Activated CD4-positive, alpha-beta T cell treated with anti-CD3 and anti-CD28 coated beads, Interleukin-2, amount 10 ng/mL, durations not matched to agents 7 days and 5 days (primary cell): ENCODE data around the gene KCNJ10. TPM values are rescaled to one million over a fixed set of nuclear protein-coding genes. Genes with fewer than 3 reads are reported as not detected.

Source experiments
- CTCF ChIA-PET: fragments of 350-600 bp; sonication (Branson Sonifier 250); formaldehyde crosslinking; loops from one replicate; lab custom pipeline; 2021; ENCODE audit warnings: antibody characterized with exemption; lab: Charles Lee
- POLR2A ChIA-PET: fragments of 350-600 bp; sonication (Branson Sonifier 250); formaldehyde crosslinking; loops from one replicate; lab custom pipeline; 2021; ENCODE audit warnings: antibody characterized with exemption; lab: Charles Lee
- DNase-seq: peaks from one replicate; pipeline ENCODE4 v3.0.0-alpha.2; 2020
- H3K27ac Mint-ChIP-seq: one replicate; pipeline ENCODE4 v1.8.0; 2021; ENCODE audit warnings: mild to moderate bottlenecking, moderate library complexity, mixed read lengths
- H3K27me3 Mint-ChIP-seq: one replicate; pipeline ENCODE4 v1.8.0; 2021; ENCODE audit warnings: mixed read lengths
- H3K36me3 Mint-ChIP-seq: one replicate; pipeline ENCODE4 v1.8.0; 2021; ENCODE audit warnings: low read depth, mixed read lengths
- H3K4me1 Mint-ChIP-seq: one replicate; pipeline ENCODE4 v1.8.0; 2021; ENCODE audit warnings: mixed read lengths
- H3K4me3 Mint-ChIP-seq: one replicate; pipeline ENCODE4 v1.8.0; 2021; ENCODE audit warnings: mild to moderate bottlenecking, moderate library complexity, mixed read lengths
- H3K9me3 Mint-ChIP-seq: one replicate; pipeline ENCODE4 v1.8.0; 2021; ENCODE audit warnings: mixed read lengths
- total RNA-seq, 2 experiments: library from RNA; stranded (reverse); gene quantifications; one replicate each; pipeline ENCODE4 v1.2.3, GENCODE V29; 2021

KCNJ10 gene
- total RNA-seq, 2 experiments from 2014 or later, result not detected

DNA sequence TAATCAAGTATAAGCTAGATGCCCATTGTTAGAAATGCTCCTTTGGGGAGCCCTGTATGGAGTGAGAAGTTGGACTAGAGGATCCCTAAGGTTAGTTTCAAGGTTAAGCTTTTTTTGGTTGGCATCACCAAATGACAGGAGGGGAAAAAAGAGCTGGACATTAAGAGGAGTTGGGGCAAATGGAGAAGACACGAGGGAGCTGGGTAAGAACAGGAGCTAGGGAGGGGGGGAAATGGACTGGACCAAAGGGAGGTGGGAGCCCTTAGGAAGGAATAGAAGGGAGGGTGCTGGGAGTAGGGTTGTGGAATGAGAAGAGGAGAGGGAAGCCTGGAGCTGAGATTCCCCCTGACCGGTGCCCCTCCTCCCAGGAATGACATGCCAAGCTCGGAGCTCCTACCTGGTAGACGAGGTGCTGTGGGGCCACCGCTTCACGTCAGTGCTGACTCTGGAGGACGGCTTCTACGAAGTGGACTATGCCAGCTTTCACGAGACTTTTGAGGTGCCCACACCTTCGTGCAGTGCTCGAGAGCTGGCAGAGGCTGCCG, 17.2 kb upstream of the KCNJ10 start:
- ChIA-PET CTCF (interaction anchor here (0.8 to 5.8 kb wide), 9 partner anchors 10 to 289 kb away, joined by 3 to 42 read pairs (median 6); partner anchors contain the start of genes IGSF8 and KCNJ10), POLR2A (no interaction called here)
- no peaks in the 10 kb centered on the region for H3K9me3 Mint-ChIP-seq
- DNase-seq, result no peak
- peaks cover 10% of the 10 kb centered on the region for H3K27me3 Mint-ChIP-seq
- no peak overlapping the region for H3K27ac Mint-ChIP-seq
- no peak overlapping the region for H3K4me3 Mint-ChIP-seq
- H3K36me3 Mint-ChIP-seq, result peaks cover 10% of the 10 kb centered on the region
- peaks cover 13% of the 10 kb centered on the region for H3K4me1 Mint-ChIP-seq

DNA sequence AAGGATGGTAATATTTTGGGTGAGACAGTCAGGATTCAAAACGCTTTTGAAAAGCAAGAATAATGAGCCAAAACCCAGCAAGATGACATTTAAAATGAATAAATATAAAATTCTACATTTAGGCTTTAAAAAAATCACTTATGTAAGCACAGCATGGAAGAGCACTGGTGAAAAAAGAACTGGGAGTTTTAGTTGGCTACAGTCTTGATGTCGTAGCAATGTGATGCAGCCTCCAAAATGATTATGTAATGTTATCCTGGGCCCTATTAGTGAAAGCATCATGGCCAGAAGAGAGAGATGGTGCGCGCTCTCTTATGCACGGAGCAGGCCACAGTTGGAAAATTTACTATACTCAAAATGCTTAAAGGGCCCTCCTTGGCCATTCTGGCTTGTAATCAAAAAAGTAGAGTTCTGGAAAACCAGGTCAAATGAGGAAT, 16.5 kb upstream of the KCNJ10 start:
- H3K27me3 Mint-ChIP-seq, result peaks cover 15% of the 10 kb centered on the region
- no peaks in the 10 kb centered on the region for H3K9me3 Mint-ChIP-seq
- ChIA-PET POLR2A (no interaction called here), CTCF (interaction anchor here (0.8 to 5.8 kb wide), 13 partner anchors 9 to 291 kb away, joined by 3 to 42 read pairs (median 6); partner anchors contain the start of genes IGSF8 and KCNJ10)
- H3K4me1 Mint-ChIP-seq, result peaks cover 13% of the 10 kb centered on the region
- peaks cover 8% of the 10 kb centered on the region for H3K36me3 Mint-ChIP-seq
- H3K4me3 Mint-ChIP-seq, result no peak overlapping the region
- H3K27ac Mint-ChIP-seq, result no peak overlapping the region
- no peak for DNase-seq

DNA sequence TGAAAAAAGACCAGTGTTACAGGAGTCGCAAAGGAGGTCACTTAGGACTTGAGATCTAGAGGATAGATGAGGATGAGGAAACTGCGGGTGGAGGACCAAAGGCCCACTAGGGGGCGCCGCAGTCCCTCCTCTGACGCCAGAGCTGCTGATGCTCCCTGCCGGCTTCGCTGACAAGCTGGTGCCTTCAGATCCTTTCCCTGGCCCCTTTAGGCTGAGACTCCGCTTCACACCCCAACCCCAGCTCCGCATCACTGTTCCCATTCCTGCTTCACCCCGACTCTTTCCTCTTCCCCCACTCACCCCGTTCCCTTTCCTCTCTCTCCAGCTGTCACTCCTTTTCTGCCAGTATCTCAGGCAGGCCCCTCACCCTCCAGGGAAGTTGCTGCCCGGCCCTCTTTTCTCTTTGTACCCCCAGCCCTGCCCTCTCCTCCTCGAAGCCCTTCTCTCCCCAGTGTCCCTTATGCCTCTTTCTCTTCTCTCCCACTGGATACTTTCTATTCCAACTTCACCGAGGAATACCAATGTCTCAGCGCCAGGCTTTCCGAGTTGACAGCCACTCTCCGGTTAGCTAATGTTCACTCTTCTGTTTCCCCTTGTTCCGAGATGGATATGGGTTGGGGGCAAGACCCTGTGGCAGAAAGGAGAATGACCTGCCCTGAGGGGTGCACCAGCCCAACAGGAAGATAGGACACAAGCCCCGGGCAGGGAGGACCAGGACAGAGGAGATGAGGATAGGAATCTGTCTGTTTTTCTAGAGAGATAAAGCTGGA, 15.9 kb upstream of the KCNJ10 start:
- POLR2A ChIA-PET, result no interaction called here

DNA sequence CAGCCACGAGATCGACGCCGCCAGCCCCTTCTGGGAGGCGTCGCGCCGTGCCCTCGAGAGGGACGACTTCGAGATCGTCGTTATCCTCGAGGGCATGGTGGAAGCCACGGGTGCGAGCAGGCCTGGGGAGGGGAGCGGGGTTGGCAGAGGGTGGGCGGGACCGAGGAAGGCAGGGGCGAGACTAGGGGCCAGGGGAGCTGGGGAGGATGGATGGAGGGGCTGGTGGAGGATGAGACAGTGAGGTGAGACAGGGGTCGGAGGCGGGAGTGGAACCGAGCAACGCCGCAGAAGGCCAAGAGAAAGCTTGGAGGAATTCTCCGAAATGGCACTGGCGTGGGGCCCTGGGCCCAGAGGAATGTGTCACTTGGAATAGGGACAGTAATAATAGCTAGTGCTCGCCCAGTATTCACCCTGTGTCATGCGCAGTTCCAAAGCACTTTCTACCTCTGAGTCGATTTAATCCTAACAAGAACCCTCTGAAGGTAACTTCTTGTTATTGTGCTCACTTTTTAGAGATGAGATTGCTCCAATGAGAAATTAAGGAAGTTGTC, 14.9 kb upstream of the KCNJ10 start:
- DNase-seq, result no peak
- CTCF ChIA-PET, result interaction anchor here (0.6 to 5.8 kb wide), 16 partner anchors 7 to 343 kb away, joined by 3 to 42 read pairs (median 6); partner anchors contain the start of genes IGSF8 and KCNJ10
- Mint-ChIP-seq H3K27me3 (peaks cover 30% of the 10 kb centered on the region), H3K27ac (no peak overlapping the region), H3K4me1 (peaks cover 14% of the 10 kb centered on the region), H3K9me3 (no peaks in the 10 kb centered on the region), H3K36me3 (peaks cover 8% of the 10 kb centered on the region), H3K4me3 (no peak overlapping the region)
- POLR2A ChIA-PET, result no interaction called here

More for the DNA sequence above, 15.9 kb upstream of the KCNJ10 start:
- peaks cover 14% of the 10 kb centered on the region for H3K4me1 Mint-ChIP-seq
- H3K36me3 Mint-ChIP-seq, result peaks cover 8% of the 10 kb centered on the region
- peaks cover 20% of the 10 kb centered on the region for H3K27me3 Mint-ChIP-seq
- no peak overlapping the region for H3K27ac Mint-ChIP-seq
- CTCF ChIA-PET, result interaction anchor here (0.5 to 5.8 kb wide), 21 partner anchors 8 to 779 kb away, joined by 3 to 42 read pairs (median 4); partner anchors contain the start of genes IGSF8 and KCNJ10
- H3K4me3 Mint-ChIP-seq, result no peak overlapping the region
- peak; percentile 79 for DNase-seq
- no peaks in the 10 kb centered on the region for H3K9me3 Mint-ChIP-seq

DNA sequence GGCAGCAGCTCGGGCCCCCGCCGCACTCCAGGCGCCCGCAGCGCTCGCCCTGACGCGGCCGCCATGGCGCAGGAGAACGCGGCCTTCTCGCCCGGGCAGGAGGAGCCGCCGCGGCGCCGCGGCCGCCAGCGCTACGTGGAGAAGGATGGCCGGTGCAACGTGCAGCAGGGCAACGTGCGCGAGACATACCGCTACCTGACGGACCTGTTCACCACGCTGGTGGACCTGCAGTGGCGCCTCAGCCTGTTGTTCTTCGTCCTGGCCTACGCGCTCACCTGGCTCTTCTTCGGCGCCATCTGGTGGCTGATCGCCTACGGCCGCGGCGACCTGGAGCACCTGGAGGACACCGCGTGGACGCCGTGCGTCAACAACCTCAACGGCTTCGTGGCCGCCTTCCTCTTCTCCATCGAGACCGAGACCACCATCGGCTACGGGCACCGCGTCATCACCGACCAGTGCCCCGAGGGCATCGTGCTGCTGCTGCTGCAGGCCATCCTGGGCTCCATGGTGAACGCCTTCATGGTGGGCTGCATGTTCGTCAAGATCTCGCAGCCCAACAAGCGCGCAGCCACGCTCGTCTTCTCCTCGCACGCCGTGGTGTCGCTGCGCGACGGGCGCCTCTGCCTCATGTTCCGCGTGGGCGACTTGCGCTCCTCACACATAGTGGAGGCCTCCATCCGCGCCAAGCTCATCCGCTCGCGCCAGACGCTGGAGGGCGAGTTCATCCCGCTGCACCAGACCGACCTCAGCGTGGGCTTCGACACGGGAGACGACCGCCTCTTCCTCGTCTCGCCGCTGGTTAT, 14.2 kb upstream of the KCNJ10 start:
- peaks cover 36% of the 10 kb centered on the region for H3K27me3 Mint-ChIP-seq
- ChIA-PET POLR2A (no interaction called here), CTCF (interaction anchor here (1.1 to 5.8 kb wide), 8 partner anchors 7 to 168 kb away, joined by 3 to 42 read pairs (median 6); partner anchors contain the start of gene IGSF8)
- no peaks in the 10 kb centered on the region for H3K9me3 Mint-ChIP-seq
- peaks cover 6% of the 10 kb centered on the region for H3K36me3 Mint-ChIP-seq
- peaks cover 14% of the 10 kb centered on the region for H3K4me1 Mint-ChIP-seq
- peak overlapping the region; percentile 14 for H3K4me3 Mint-ChIP-seq
- DNase-seq, result peak; percentile 77
- no peak overlapping the region for H3K27ac Mint-ChIP-seq

DNA sequence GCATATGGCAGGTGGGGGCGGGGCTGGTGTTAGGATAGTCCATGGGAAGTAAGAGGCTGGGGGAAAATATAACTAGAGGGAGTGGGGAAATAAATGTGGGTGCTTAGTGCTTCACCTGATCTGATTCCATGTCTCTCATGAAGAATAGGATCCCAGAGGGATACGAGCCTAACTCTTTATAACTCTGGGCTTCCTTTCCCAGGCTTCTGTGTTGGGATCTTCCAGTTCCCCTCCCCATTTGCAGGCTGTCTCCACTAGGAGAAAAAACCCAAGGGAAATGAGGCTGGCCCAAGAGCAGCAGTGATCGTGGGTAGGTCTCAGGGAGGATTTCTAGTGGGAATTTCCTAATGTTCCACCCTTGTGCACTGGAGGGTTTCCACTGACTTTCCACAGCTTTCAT, 13.0 kb upstream of the KCNJ10 start:
- peaks cover 3% of the 10 kb centered on the region for H3K36me3 Mint-ChIP-seq
- H3K27ac Mint-ChIP-seq, result no peak overlapping the region
- CTCF ChIA-PET, result interaction anchor here (1.0 kb wide), 1 partner anchor 169 kb away, joined by 4 read pairs; no protein-coding TSS in a partner anchor
- no peaks in the 10 kb centered on the region for H3K9me3 Mint-ChIP-seq
- peaks cover 43% of the 10 kb centered on the region for H3K27me3 Mint-ChIP-seq
- H3K4me3 Mint-ChIP-seq, result peak overlapping the region; percentile 48
- POLR2A ChIA-PET, result no interaction called here
- DNase-seq, result no peak
- H3K4me1 Mint-ChIP-seq, result peaks cover 14% of the 10 kb centered on the region

DNA sequence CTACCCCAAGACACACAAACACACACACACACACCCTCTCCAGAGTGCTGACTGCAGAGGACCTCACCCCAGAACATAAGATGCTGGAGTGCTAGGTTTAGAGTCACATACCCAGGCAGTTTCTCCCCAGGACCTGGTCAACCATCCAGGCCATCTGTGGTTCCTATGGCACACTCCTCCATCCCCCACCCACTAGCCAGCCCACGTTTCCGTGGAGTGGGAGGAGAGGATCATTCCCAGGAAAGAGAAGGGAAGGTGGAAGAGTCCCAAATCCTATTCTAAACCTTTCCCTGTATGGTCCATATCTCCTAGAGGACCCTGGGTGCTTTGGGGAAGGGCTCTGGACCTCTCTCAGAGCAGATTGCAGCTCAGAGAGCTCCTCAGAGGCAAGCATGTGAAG, 12.5 kb upstream of the KCNJ10 start:
- POLR2A ChIA-PET, result no interaction called here
- Mint-ChIP-seq H3K4me3 (no peak overlapping the region), H3K27ac (no peak overlapping the region)

DNA sequence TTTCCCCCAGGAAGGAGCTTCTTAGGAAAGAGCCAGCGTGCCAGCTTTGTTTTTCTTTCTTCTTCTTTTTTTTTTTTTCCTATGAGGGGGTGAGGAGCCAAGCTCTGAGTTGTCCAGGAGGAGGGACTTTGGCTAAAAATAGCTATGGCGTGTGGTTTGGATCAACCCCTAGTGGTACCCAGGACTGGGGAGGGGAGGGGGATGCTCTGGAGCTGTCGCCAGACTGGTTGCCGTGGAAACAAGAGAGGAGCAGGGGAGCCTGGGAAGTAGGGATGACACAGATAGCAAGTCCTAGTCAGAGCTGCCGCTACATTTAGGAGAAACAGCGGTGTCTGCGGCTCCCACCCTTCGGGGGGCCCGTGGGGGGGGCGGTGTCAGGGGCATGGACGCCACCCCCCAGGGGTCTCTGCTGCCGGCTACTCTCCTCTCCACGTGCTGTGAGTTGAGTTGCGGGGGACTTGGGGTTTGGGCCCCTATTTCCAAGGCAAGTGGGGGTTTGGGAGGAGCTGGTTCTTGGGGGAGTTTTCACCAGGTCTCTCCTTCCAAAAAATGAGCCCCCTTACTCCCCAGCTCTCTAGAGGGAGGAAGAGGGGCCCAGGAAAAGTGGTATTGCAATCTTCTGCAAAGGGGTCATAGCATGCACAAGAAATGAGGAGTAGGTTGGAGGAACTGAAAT, 11.4 kb upstream of the KCNJ10 start, which contains the start of gene KCNJ9:
Gene KCNJ9, plus strand, starts transcription at position 278 of the 676 bp plus-strand sequence. CDS start 2,493 bp downstream, outside the sequence.
- no peak within 1 kb of the TSS for H3K4me3 Mint-ChIP-seq
- H3K9me3 Mint-ChIP-seq, result no peaks in the 10 kb centered on the region
- H3K4me1 Mint-ChIP-seq, result peaks cover 14% of the 10 kb centered on the region
- H3K27ac Mint-ChIP-seq, result no peak within 1 kb of the TSS
- ChIA-PET CTCF (interaction anchor here (0.6 to 1.0 kb wide), 4 partner anchors 18 to 895 kb away, joined by 3 to 4 read pairs (median 4); no protein-coding TSS in a partner anchor), POLR2A (no interaction called here)
- H3K36me3 Mint-ChIP-seq, result no peaks in the 10 kb centered on the region
- DNase-seq, result no peak
- H3K27me3 Mint-ChIP-seq, result peaks cover 48% of the 10 kb centered on the region

More for the DNA sequence above, 12.5 kb upstream of the KCNJ10 start:
- Mint-ChIP-seq H3K27me3 (peaks cover 44% of the 10 kb centered on the region), H3K36me3 (peaks cover 3% of the 10 kb centered on the region), H3K9me3 (no peaks in the 10 kb centered on the region), H3K4me1 (peaks cover 14% of the 10 kb centered on the region)
- CTCF ChIA-PET, result interaction anchor here (0.8 to 1.0 kb wide), 2 partner anchors 19 to 169 kb away, joined by 3 to 4 read pairs; no protein-coding TSS in a partner anchor
- DNase-seq, result no peak

DNA sequence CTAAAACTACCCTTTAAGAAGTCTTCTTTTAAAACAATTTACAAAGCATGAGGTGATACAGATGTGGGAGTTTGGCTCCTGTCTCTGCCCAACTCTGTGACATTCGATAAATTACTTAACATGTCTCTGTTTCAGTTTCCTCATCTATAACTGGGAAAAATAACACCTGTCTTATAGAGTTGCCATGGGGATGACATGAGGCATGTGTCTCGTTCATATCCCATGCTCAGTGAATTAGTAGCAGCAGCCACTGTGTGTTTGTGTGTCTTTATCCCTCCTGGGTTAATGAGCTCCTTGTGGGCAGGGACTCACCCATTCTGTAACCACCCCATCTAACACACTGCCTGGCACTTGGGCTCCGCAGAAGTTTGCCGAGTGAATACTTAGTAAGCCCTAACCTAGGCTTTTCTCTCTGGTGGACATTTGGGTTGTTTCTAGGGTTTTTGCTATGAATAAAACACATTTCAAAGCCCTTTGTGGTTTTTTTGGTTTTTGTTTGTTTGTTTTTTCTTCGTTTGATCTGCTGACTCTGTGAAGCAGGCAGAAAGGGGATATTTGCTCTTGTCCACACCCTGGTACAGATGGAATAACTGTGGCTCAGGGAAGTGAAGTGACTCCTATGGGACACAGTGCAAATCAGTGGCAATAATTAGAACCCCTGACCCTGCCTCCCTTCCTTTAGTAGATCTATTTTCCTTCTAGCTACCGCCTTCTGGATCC, 10.6 kb upstream of the KCNJ10 start:
- no peaks in the 10 kb centered on the region for H3K9me3 Mint-ChIP-seq
- ChIA-PET CTCF (interaction anchor here (0.7 to 3.0 kb wide), 3 partner anchors 13 to 896 kb away, joined by 4 to 29 read pairs (median 4); no protein-coding TSS in a partner anchor), POLR2A (no interaction called here)
- H3K4me1 Mint-ChIP-seq, result peaks cover 13% of the 10 kb centered on the region
- H3K4me3 Mint-ChIP-seq, result no peak overlapping the region
- H3K27ac Mint-ChIP-seq, result no peak overlapping the region
- DNase-seq, result no peak
- no peaks in the 10 kb centered on the region for H3K36me3 Mint-ChIP-seq
- peaks cover 53% of the 10 kb centered on the region for H3K27me3 Mint-ChIP-seq

DNA sequence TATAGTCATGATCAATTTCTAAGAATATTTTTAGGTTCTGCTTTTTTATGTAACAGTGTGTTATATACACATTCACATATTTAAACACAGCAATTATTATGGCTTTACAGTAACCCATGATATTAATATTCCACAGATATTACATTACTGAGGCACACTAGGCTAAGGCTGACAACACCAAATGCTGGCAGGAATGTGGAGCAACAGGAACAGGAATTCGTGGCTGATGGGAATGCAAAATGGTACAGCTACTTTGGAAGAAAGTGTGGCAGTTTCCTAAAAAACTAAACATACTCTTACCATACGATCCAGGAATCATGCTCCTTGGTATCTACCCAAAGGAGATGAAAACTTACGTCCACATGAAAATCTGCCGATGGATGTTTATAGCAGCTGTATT, 9.5 kb upstream of the KCNJ10 start:
- Mint-ChIP-seq H3K36me3 (no peaks in the 10 kb centered on the region), H3K4me1 (peaks cover 7% of the 10 kb centered on the region), H3K9me3 (no peaks in the 10 kb centered on the region), H3K4me3 (no peak overlapping the region), H3K27ac (no peak overlapping the region), H3K27me3 (peaks cover 59% of the 10 kb centered on the region)
- POLR2A ChIA-PET, result no interaction called here
- DNase-seq, result no peak
- CTCF ChIA-PET, result interaction anchor here (0.8 to 4.5 kb wide), 16 partner anchors 8 to 158 kb away, joined by 3 to 33 read pairs (median 4); partner anchors contain the start of genes KCNJ10 and PIGM
